Stimulated activated CD8-positive, alpha-beta memory T cell treated with anti-CD3 and anti-CD28 coated beads, Interleukin-4, amount 100 ng/mL, for 48 hours (primary cell): ENCODE results near the gene CTIF.

Source experiments
- DNase-seq: peaks from one replicate; pipeline ENCODE4 v3.0.0-alpha.2; 2020

The CTIF gene

GRCh38 chr18:48780913-48781162, 242.0 kb downstream of the CTIF start:
- no peak for DNase-seq

GRCh38 chr18:48781163-48781987, 242.5 kb downstream of the CTIF start:
- no peak for DNase-seq

- DNase-seq, result no peak
Observed at GRCh38 chr18:48781988-48782363, 243.1 kb downstream of the CTIF start.

- no peak for DNase-seq
Observed at GRCh38 chr18:48782381-48782861, 243.6 kb downstream of the CTIF start.

GRCh38 chr18:48783616-48784520, 245.0 kb downstream of the CTIF start:
- DNase-seq, result no peak

- DNase-seq, result no peak
Observed at GRCh38 chr18:48784656-48785055, 245.8 kb downstream of the CTIF start.

GRCh38 chr18:48785091-48785614, 246.3 kb downstream of the CTIF start:
- peak; percentile 43 for DNase-seq

GRCh38 chr18:48785736-48786454, 247.1 kb downstream of the CTIF start:
- no peak for DNase-seq

GRCh38 chr18:48786455-48787202, 247.8 kb downstream of the CTIF start:
- no peak for DNase-seq

GRCh38 chr18:48787203-48788151, 248.6 kb downstream of the CTIF start:
- DNase-seq, result no peak

- no peak for DNase-seq
Observed at GRCh38 chr18:48788373-48788772, 249.5 kb downstream of the CTIF start.

- DNase-seq, result no peak
Observed at GRCh38 chr18:48789259-48789812, 250.5 kb downstream of the CTIF start.

GRCh38 chr18:48790226-48790863, 251.5 kb downstream of the CTIF start:
- no peak for DNase-seq

- DNase-seq, result no peak
Observed at GRCh38 chr18:48790869-48791635, 252.2 kb downstream of the CTIF start.

GRCh38 chr18:48791636-48792105, 252.8 kb downstream of the CTIF start:
- no peak for DNase-seq

GRCh38 chr18:48792141-48792540, 253.3 kb downstream of the CTIF start:
- DNase-seq, result no peak

GRCh38 chr18:48792611-48793380, 254.0 kb downstream of the CTIF start:
- DNase-seq, result no peak

- DNase-seq, result no peak
Observed at GRCh38 chr18:48794251-48794970, 255.6 kb downstream of the CTIF start.
